ENCODE data around the gene PIKFYVE.
"Not testable (repeated sequence)": the region's sequence is repeated elsewhere in the genome, so short reads cannot be mapped to it uniquely, and the experiment has no call there.

Gene PIKFYVE

GRCh38 chr2:208265801-208266552 lies at the start of gene PIKFYVE:
Gene PIKFYVE (plus strand): TSS chr2:208266255. CDS start chr2:208271520, 5,265 bp downstream.
- peak; percentile 87 to 89 for DNase-seq

- not testable (repeated sequence) for DNase-seq
Observed at GRCh38 chr2:208221873-208222272, 44.2 kb upstream of the PIKFYVE start.

- no peak for DNase-seq
Observed at GRCh38 chr2:208222351-208222750, 43.7 kb upstream of the PIKFYVE start.

GRCh38 chr2:208224802-208225201 lies 41.3 kb upstream of the PIKFYVE start:
- no peak for DNase-seq

GRCh38 chr2:208227581-208228232 lies 38.3 kb upstream of the PIKFYVE start:
- no peak for DNase-seq

GRCh38 chr2:208228476-208228875 lies 37.6 kb upstream of the PIKFYVE start:
- no peak for DNase-seq

- no peak for DNase-seq
Observed at GRCh38 chr2:208234786-208235185, 31.3 kb upstream of the PIKFYVE start.

- no peak for DNase-seq
Observed at GRCh38 chr2:208235860-208236259, 30.2 kb upstream of the PIKFYVE start.

GRCh38 chr2:208239770-208240493 lies 26.1 kb upstream of the PIKFYVE start:
- no peak for DNase-seq

GRCh38 chr2:208240619-208241209 lies 25.3 kb upstream of the PIKFYVE start:
- no peak for DNase-seq

- DNase-seq: no peak
Observed at GRCh38 chr2:208244422-208244821, 21.6 kb upstream of the PIKFYVE start.

- DNase-seq: no peak
Observed at GRCh38 chr2:208245746-208246145, 20.3 kb upstream of the PIKFYVE start.

GRCh38 chr2:208248601-208249000 lies 17.5 kb upstream of the PIKFYVE start:
- no peak for DNase-seq

GRCh38 chr2:208249296-208249695 lies 16.8 kb upstream of the PIKFYVE start:
- no peak for DNase-seq

GRCh38 chr2:208250388-208250787 lies 15.7 kb upstream of the PIKFYVE start:
- no peak for DNase-seq

GRCh38 chr2:208251098-208251497 lies 15.0 kb upstream of the PIKFYVE start:
- DNase-seq: no peak

- DNase-seq: no peak
Observed at GRCh38 chr2:208252716-208253492, 13.2 kb upstream of the PIKFYVE start.

- DNase-seq: no peak
Observed at GRCh38 chr2:208253600-208254117, 12.4 kb upstream of the PIKFYVE start.

GRCh38 chr2:208254118-208254870 lies 11.8 kb upstream of the PIKFYVE start:
- peak; percentile 81 to 85 for DNase-seq

GRCh38 chr2:208254871-208255556 lies 11.0 kb upstream of the PIKFYVE start, which contains the start of gene IDH1:
Gene IDH1 (minus strand): TSS chr2:208255071. CDS start chr2:208251551, 3,520 bp downstream.
- DNase-seq: peak; percentile 86 to 92
